IPS DF 6.9 (cell line): ENCODE data around the gene AKAP7.
"Not testable (repeated sequence)": the region's sequence is repeated elsewhere in the genome, so short reads cannot be mapped to it uniquely, and the experiment has no call there.

ENCODE experiments used
- DNase-seq: peaks from one replicate; pipeline ENCODE4 v3.0.0-alpha.2; 2013; ENCODE audit warnings: low read depth, low spot score
- H3K27ac ChIP-seq: one replicate; pipeline ENCODE4 v1.5.1; 2013; ENCODE audit warnings: low read length, control low read depth
- H3K27me3 ChIP-seq: 2 replicates; pipeline ENCODE4 v1.6.1; 2013; ENCODE audit warnings: mild to moderate bottlenecking, low read length; ENCODE audit not compliant: control insufficient read depth, insufficient read depth
- H3K36me3 ChIP-seq: 2 replicates; pipeline ENCODE4 v1.6.1; 2013; ENCODE audit warnings: low read length; ENCODE audit not compliant: control insufficient read depth, insufficient read depth
- H3K4me1 ChIP-seq: 2 replicates; pipeline ENCODE4 v1.6.1; 2013; ENCODE audit warnings: low read length; ENCODE audit not compliant: control insufficient read depth, insufficient read depth
- H3K4me3 ChIP-seq: 2 replicates; pipeline ENCODE4 v1.5.1; 2013; ENCODE audit warnings: mild to moderate bottlenecking, low read length
- H3K9me3 ChIP-seq: 2 replicates; pipeline ENCODE4 v1.6.1; 2013; ENCODE audit warnings: low read length, inconsistent platforms; ENCODE audit not compliant: control insufficient read depth, insufficient read depth
- WGBS: extraction: QIAGEN DNeasy Blood & Tissue Kit; methylation state at CpG from one replicate; pipeline ENCODE4 v1.1.7; 2013; ENCODE audit warnings: mixed read lengths, missing lambda C conversion rate; ENCODE audit not compliant: insufficient read length, insufficient coverage; 5-methylcytosine and 5-hydroxymethylcytosine counted together

The AKAP7 gene

GRCh38 chr6:131314838-131315237 is 179.6 kb downstream of the AKAP7 start:
- no CpG with 5 or more reads among the region's 2 CpGs for WGBS
- H3K9me3 ChIP-seq = no peaks in the 10 kb centered on the region
- no peak for DNase-seq
- H3K4me1 ChIP-seq = no peaks in the 10 kb centered on the region
- no peaks in the 10 kb centered on the region for H3K27me3 ChIP-seq
- H3K4me3 ChIP-seq = no peak overlapping the region
- no peak overlapping the region for H3K27ac ChIP-seq
- no peaks in the 10 kb centered on the region for H3K36me3 ChIP-seq

- Histone ChIP-seq H3K4me3 (no peak overlapping the region), H3K36me3 (no peaks in the 10 kb centered on the region), H3K4me1 (no peaks in the 10 kb centered on the region), H3K27ac (no peak overlapping the region), H3K9me3 (no peaks in the 10 kb centered on the region), H3K27me3 (no peaks in the 10 kb centered on the region)
- WGBS = 100% methylated on average over 1 of the region's 1 CpG
- DNase-seq = no peak
Measured at GRCh38 chr6:131316654-131317053, 181.4 kb downstream of the AKAP7 start.

DNA sequence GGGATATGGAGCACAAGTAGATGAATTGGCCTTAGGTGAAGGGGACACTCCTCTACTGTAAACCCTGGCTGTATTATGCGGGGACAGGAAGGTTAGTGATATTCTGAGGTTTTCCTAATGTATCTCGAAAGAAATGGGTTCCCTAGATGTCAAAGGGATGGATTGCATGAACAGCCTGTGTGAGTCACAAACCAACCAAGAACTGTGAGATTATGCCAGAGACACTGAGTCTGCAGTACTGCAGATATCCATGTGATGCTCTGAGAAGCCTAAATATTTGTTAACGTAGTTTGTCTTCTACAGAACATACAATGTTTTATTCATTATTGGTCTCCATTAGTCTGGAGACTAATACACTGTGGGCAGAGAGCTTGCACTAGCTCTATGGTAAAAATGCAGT is 182.2 kb downstream of the AKAP7 start:
- Histone ChIP-seq H3K9me3 (no peaks in the 10 kb centered on the region), H3K4me3 (no peak overlapping the region), H3K4me1 (no peaks in the 10 kb centered on the region), H3K36me3 (no peaks in the 10 kb centered on the region), H3K27ac (no peak overlapping the region), H3K27me3 (no peaks in the 10 kb centered on the region)
- no peak for DNase-seq
- no CpG with 5 or more reads among the region's 3 CpGs for WGBS

DNA sequence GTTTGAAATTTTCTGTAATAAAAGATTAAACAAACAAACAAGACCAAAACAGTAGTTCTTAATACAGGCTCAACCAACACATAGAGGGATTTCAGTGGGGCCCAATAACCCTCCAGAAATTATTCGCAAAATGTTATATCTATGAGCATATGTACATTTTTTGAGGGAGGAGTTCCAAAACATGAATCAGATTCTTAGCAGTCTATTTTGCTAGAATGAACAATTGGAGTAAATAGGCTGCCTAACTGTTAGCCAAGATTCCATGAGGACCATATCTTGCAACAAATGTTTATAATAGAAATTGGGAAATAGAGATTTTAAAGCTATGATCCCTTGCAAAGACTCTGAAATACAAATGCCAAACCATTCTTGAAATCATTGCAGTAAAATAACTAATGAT is 186.3 kb downstream of the AKAP7 start:
- Histone ChIP-seq H3K27ac (no peak overlapping the region), H3K9me3 (no peaks in the 10 kb centered on the region), H3K4me1 (no peaks in the 10 kb centered on the region), H3K4me3 (no peak overlapping the region), H3K27me3 (no peaks in the 10 kb centered on the region), H3K36me3 (no peaks in the 10 kb centered on the region)
- no peak for DNase-seq
- no CpG with 5 or more reads among the region's 1 CpG for WGBS

- no peaks in the 10 kb centered on the region for H3K4me1 ChIP-seq
- DNase-seq = no peak
- H3K27ac ChIP-seq = peak overlapping the region; percentile 84
- WGBS = no CpG with 5 or more reads among the region's 1 CpG
- H3K36me3 ChIP-seq = no peaks in the 10 kb centered on the region
- no peaks in the 10 kb centered on the region for H3K9me3 ChIP-seq
- no peak overlapping the region for H3K4me3 ChIP-seq
- no peaks in the 10 kb centered on the region for H3K27me3 ChIP-seq
Measured at GRCh38 chr6:131322125-131322524, 186.9 kb downstream of the AKAP7 start.

GRCh38 chr6:131325669-131326068 is 190.4 kb downstream of the AKAP7 start:
- not testable (repeated sequence) for H3K4me3 ChIP-seq, H3K4me1 ChIP-seq, H3K9me3 ChIP-seq, H3K27me3 ChIP-seq, H3K36me3 ChIP-seq, DNase-seq, H3K27ac ChIP-seq
- no CpG with 5 or more reads among the region's 14 CpGs for WGBS

DNA sequence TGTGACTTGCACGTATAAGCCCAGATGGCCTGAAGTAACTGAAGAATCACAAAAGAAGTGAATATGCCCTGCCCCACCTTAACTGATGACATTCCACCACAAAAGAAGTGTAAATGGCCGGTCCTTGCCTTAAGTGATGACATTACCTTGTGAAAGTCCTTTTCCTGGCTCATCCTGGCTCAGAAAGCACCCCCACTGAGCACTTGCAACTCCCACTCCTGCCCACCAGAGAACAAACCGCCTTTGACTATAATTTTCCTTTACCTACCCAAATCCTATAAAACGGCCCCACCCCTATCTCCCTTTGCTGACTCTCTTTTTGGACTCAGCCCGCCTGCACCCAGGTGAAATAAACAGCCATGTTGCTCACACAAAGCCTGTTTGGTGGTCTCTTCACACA is 193.5 kb downstream of the AKAP7 start:
- H3K27ac ChIP-seq, H3K27me3 ChIP-seq, H3K9me3 ChIP-seq, H3K4me3 ChIP-seq, H3K4me1 ChIP-seq, H3K36me3 ChIP-seq: not testable (repeated sequence)
- no CpG with 5 or more reads among the region's 5 CpGs for WGBS
- peak; percentile 68 for DNase-seq

- Histone ChIP-seq H3K4me1 (no peaks in the 10 kb centered on the region), H3K27ac (no peak overlapping the region), H3K4me3 (no peak overlapping the region), H3K9me3 (no peaks in the 10 kb centered on the region), H3K36me3 (no peaks in the 10 kb centered on the region), H3K27me3 (no peaks in the 10 kb centered on the region; the same call in 1 of the 2 replicates)
- DNase-seq = no peak
- WGBS = no CpG with 5 or more reads among the region's 3 CpGs
Measured at GRCh38 chr6:131331151-131331550, 195.9 kb downstream of the AKAP7 start.

- DNase-seq = no peak
- Histone ChIP-seq H3K4me1 (no peaks in the 10 kb centered on the region), H3K9me3 (no peaks in the 10 kb centered on the region), H3K27ac (no peak overlapping the region), H3K4me3 (no peak overlapping the region), H3K36me3 (no peaks in the 10 kb centered on the region), H3K27me3 (no peaks in the 10 kb centered on the region; the same call in 1 of the 2 replicates)
- WGBS = no CpG with 5 or more reads among the region's 5 CpGs
Measured at GRCh38 chr6:131331873-131332781, 196.9 kb downstream of the AKAP7 start.
